ENCODE data around the gene PER1. TPM values are rescaled to one million over a fixed set of nuclear protein-coding genes. Genes with fewer than 3 reads are reported as not detected.

Gene PER1
- total and polyA plus RNA-seq, 2 of the 8 experiments (the other 6 are each of a cell fraction or from before 2014, with no cell fraction given) = 9.6 to 38.0 TPM

DNA sequence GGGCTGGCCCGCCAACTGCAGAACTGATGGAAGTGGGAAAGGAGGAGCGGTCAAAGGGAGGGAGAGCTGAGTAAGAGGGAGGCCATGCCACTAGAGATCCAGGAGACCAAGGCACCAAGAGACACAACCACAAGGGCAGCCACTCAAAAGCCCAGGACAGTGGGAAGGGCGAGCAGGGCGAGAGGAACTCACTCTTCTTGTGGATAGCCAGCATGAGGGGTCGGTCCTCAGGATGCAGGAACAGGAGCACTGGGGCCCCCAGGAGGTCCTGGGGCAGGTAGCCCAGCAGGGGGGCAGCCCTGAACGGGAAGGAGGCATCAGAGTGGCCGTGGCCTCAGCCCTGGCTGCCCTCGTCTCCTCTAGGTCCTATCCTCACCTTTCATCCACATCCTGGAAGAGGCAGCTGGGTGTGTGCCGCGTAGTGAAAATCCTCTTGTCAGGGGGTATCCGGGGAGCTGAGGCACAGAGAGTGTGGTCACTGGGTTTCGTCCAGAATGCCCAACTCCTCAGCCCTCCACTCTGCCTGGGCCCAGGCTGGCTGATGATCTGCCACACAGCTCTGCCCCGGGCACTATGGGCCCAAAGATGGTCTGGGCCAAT, 4.3 kb downstream of the PER1 start (continued):
- TF ChIP-seq USF2 (IDR thresholded peaks at IDR 0.05; ENCODE audit: low read length) = no peak
- TF ChIP-seq TEAD4 (IDR thresholded peaks at IDR 0.05; ENCODE audit: low read depth, low read length) = no peak
- TF ChIP-seq YY1 (IDR thresholded peaks at IDR 0.05; ENCODE audit: low read depth, low read length) = no peak
- no peak for TF ChIP-seq KDM4A (IDR thresholded peaks at IDR 0.05; ENCODE audit: low read depth, low read length, severe bottlenecking)

All from H1 (cell line).